Spinal cord (tissue), 10 donors: ENCODE results near the gene RB1. TPM values are rescaled to one million over a fixed set of nuclear protein-coding genes. Genes with fewer than 3 reads are reported as not detected.

ENCODE experiments used
- DNase-seq, 6 donors: peaks; one replicate each; pipeline versions ENCODE4 v3.0.0 to v3.0.0-alpha.2; 2013 to 2015; ENCODE audit warnings: low spot score in 6 of 6, low read depth in 4 of 6
- H3K27ac ChIP-seq: one replicate; pipeline ENCODE4 v1.5.1; 2013; ENCODE audit warnings: low read depth, low read length, control low read depth
- H3K27me3 ChIP-seq: one replicate; pipeline ENCODE4 v1.6.1; 2013; ENCODE audit warnings: low read length; ENCODE audit not compliant: control insufficient read depth, insufficient read depth
- H3K36me3 ChIP-seq: one replicate; pipeline ENCODE4 v1.6.1; 2013; ENCODE audit warnings: low read length; ENCODE audit not compliant: control insufficient read depth, insufficient read depth
- H3K4me1 ChIP-seq: one replicate; pipeline ENCODE4 v1.6.1; 2013; ENCODE audit warnings: low read length; ENCODE audit not compliant: control insufficient read depth, insufficient read depth
- H3K4me3 ChIP-seq: one replicate; pipeline ENCODE4 v1.5.1; 2013; ENCODE audit warnings: low read depth, low read length, control low read depth
- H3K9me3 ChIP-seq: one replicate; pipeline ENCODE4 v1.6.1; 2013; ENCODE audit warnings: low read length; ENCODE audit not compliant: control insufficient read depth, insufficient read depth
- WGBS: methylation state at CpG from one replicate; pipeline ENCODE4 v1.1.5; 2013; ENCODE audit warnings: missing lambda C conversion rate; ENCODE audit not compliant: insufficient coverage; 5-methylcytosine and 5-hydroxymethylcytosine counted together
- polyA plus RNA-seq, 2 donors: library from polyadenylated mRNA; unstranded; fragments of 120-200 nt; gene quantifications; one replicate each; pipeline ENCODE4 v1.2.1, GENCODE V29; 2013; ENCODE audit not compliant: insufficient read length in 2 of 2
- small RNA-seq: library from RNA; depleted of rRNA; stranded (forward); fragments of <200 nt; gene quantifications from one replicate; pipeline ENCODE3, GENCODE V24; 2014; ENCODE audit warnings: low replicate concordance
- total RNA-seq, 2 donors: library from RNA; depleted of rRNA in 1 of 2; stranded (reverse); fragments of 120-200 nt in 1 of 2; fragments of >200 nt in 1 of 2; gene quantifications; one replicate each; pipeline versions ENCODE4 v1.2.3 to v1.2.4, GENCODE V29; 2013 to 2014
- donor health status: healthy.

RB1 gene
- total and polyA plus RNA-seq, 4 donors, result 38.0 to 99.8 (median 48.9) TPM

- peaks cover 3% of the 10 kb centered on the region for H3K36me3 ChIP-seq
- H3K4me1 ChIP-seq, result peaks cover under 1% of the 10 kb centered on the region
- H3K4me3 ChIP-seq, result no peak overlapping the region
- H3K9me3 ChIP-seq, result no peaks in the 10 kb centered on the region
- DNase-seq, result no peak
- no peaks in the 10 kb centered on the region for H3K27me3 ChIP-seq
- 98% methylated on average over 4 of the region's 10 CpGs for WGBS
- H3K27ac ChIP-seq, result no peak overlapping the region
Observed at GRCh38 chr13:48526286-48526685, 222.7 kb downstream of the RB1 start.

- no peak overlapping the region for H3K27ac ChIP-seq
- no peaks in the 10 kb centered on the region for H3K9me3 ChIP-seq
- H3K36me3 ChIP-seq, result no peaks in the 10 kb centered on the region
- peaks cover 4% of the 10 kb centered on the region for H3K4me1 ChIP-seq
- H3K4me3 ChIP-seq, result no peak overlapping the region
- no CpG with 5 or more reads among the region's 2 CpGs for WGBS
- H3K27me3 ChIP-seq, result no peaks in the 10 kb centered on the region
- no peak for DNase-seq
Observed at GRCh38 chr13:48527955-48528354, 224.4 kb downstream of the RB1 start.

GRCh38 chr13:48528720-48529119 is 225.2 kb downstream of the RB1 start:
- no peak for DNase-seq
- H3K4me1 ChIP-seq, result peaks cover 9% of the 10 kb centered on the region
- H3K27ac ChIP-seq, result no peak overlapping the region
- no peaks in the 10 kb centered on the region for H3K36me3 ChIP-seq
- H3K4me3 ChIP-seq, result no peak overlapping the region
- no CpG with 5 or more reads among the region's 3 CpGs for WGBS
- H3K9me3 ChIP-seq, result no peaks in the 10 kb centered on the region
- no peaks in the 10 kb centered on the region for H3K27me3 ChIP-seq

- 98% methylated on average over 4 of the region's 6 CpGs for WGBS
- no peak overlapping the region for H3K27ac ChIP-seq
- peaks cover 9% of the 10 kb centered on the region for H3K4me1 ChIP-seq
- no peaks in the 10 kb centered on the region for H3K9me3 ChIP-seq
- H3K4me3 ChIP-seq, result no peak overlapping the region
- H3K36me3 ChIP-seq, result no peaks in the 10 kb centered on the region
- H3K27me3 ChIP-seq, result no peaks in the 10 kb centered on the region
- no peak for DNase-seq
Observed at GRCh38 chr13:48530833-48531232, 227.3 kb downstream of the RB1 start.

Small RNA genes within 50 kb of the gene (small RNA-seq; reads per million reads assigned to genes)
- gene RF00017, result not detected

Other genes with a start within 250 kb of the RB1 start
- gene MED4, start 208.6 kb upstream of the RB1 start, total RNA-seq, result 10 to 100 TPM; 44.7 to 44.9 TPM
- gene MED4, start 208.6 kb upstream of the RB1 start, polyA plus RNA-seq, result 10 to 100 TPM; 63.2 to 73.7 TPM
- 100 to 1,000 TPM; 469 to 481 TPM for gene ITM2B, start 70.5 kb upstream of the RB1 start, total RNA-seq
- 100 to 1,000 TPM; 704 to 753 TPM for gene ITM2B, start 70.5 kb upstream of the RB1 start, polyA plus RNA-seq
- 10 to 100 TPM; 59.9 to 65.8 TPM for gene LPAR6, start 109.4 kb downstream of the RB1 start, total RNA-seq
- gene LPAR6, start 109.4 kb downstream of the RB1 start, polyA plus RNA-seq, result 10 to 100 TPM; 28.7 to 30.9 TPM
- 10 to 100 TPM; 37.4 to 47.1 TPM for gene RCBTB2, start 229.3 kb downstream of the RB1 start, total RNA-seq
- 10 to 100 TPM; 57.7 to 66.0 TPM for gene RCBTB2, start 229.3 kb downstream of the RB1 start, polyA plus RNA-seq